Measurements from ENCODE around the gene COMP.

Gene COMP

GRCh38 chr19:18764591-18765051 is 26.5 kb downstream of the COMP start:
- H2AFZ ChIP-seq (ENCODE audit: low read length) = no peak overlapping the region
- peaks cover 10% of the 10 kb centered on the region for H3K4me1 ChIP-seq (ENCODE audit: insufficient read depth, low read length, poor library complexity, severe bottlenecking)
- H4K20me1 ChIP-seq (ENCODE audit: insufficient read depth, low read length, poor library complexity, severe bottlenecking) = no peaks in the 10 kb centered on the region
- TF ChIP-seq EZH2phosphoT487 (IDR thresholded peaks at IDR 0.05; ENCODE audit: borderline replicate concordance) = no peak
- TF ChIP-seq, protein P1, sequence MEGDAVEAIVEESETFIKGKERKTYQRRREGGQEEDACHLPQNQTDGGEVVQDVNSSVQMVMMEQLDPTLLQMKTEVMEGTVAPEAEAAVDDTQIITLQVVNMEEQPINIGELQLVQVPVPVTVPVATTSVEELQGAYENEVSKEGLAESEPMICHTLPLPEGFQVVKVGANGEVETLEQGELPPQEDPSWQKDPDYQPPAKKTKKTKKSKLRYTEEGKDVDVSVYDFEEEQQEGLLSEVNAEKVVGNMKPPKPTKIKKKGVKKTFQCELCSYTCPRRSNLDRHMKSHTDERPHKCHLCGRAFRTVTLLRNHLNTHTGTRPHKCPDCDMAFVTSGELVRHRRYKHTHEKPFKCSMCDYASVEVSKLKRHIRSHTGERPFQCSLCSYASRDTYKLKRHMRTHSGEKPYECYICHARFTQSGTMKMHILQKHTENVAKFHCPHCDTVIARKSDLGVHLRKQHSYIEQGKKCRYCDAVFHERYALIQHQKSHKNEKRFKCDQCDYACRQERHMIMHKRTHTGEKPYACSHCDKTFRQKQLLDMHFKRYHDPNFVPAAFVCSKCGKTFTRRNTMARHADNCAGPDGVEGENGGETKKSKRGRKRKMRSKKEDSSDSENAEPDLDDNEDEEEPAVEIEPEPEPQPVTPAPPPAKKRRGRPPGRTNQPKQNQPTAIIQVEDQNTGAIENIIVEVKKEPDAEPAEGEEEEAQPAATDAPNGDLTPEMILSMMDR (conservative IDR thresholded peaks at IDR 0.05; ENCODE audit: low read length) = no peak
- H3K9ac ChIP-seq (ENCODE audit: low read depth, low read length, poor library complexity, severe bottlenecking) = no peak overlapping the region
- H3F3A ChIP-seq (ENCODE audit: low read depth) = no peaks in the 10 kb centered on the region
- no peaks in the 10 kb centered on the region for H3K9me2 ChIP-seq (replicated peaks; ENCODE audit: low read depth, low read length)
- H3K4me2 ChIP-seq (ENCODE audit: low read depth, low read length, poor library complexity, severe bottlenecking) = no peak overlapping the region
- H3K79me2 ChIP-seq (ENCODE audit: insufficient read depth, low read length) = no peaks in the 10 kb centered on the region
- H3K9me3 ChIP-seq (ENCODE audit: insufficient read depth, low read depth, low read length) = no peaks in the 10 kb centered on the region
- no peak overlapping the region for H3K4me3 ChIP-seq (ENCODE audit: low read length, poor library complexity, severe bottlenecking)
- H3K27me3 ChIP-seq (ENCODE audit: insufficient read depth, low read length, poor library complexity, severe bottlenecking) = no peaks in the 10 kb centered on the region
- no peaks in the 10 kb centered on the region for H3K36me3 ChIP-seq (ENCODE audit: insufficient read depth, low read length)

- no peaks in the 10 kb centered on the region for H3K9me3 ChIP-seq (ENCODE audit: insufficient read depth, low read depth, low read length)
- no peak overlapping the region for H2AFZ ChIP-seq (ENCODE audit: low read length)
- H3K27me3 ChIP-seq (ENCODE audit: insufficient read depth, low read length, poor library complexity, severe bottlenecking) = no peaks in the 10 kb centered on the region
- no peak for TF ChIP-seq EZH2phosphoT487 (IDR thresholded peaks at IDR 0.05; ENCODE audit: borderline replicate concordance)
- TF ChIP-seq, protein P1 (conservative IDR thresholded peaks at IDR 0.05; ENCODE audit: low read length) = no peak
- no peak overlapping the region for H3K9ac ChIP-seq (ENCODE audit: low read depth, low read length, poor library complexity, severe bottlenecking)
- H4K20me1 ChIP-seq (ENCODE audit: insufficient read depth, low read length, poor library complexity, severe bottlenecking) = no peaks in the 10 kb centered on the region
- H3K4me3 ChIP-seq (ENCODE audit: low read length, poor library complexity, severe bottlenecking) = no peak overlapping the region
- no peak overlapping the region for H3K4me2 ChIP-seq (ENCODE audit: low read depth, low read length, poor library complexity, severe bottlenecking)
- H3K9me2 ChIP-seq (replicated peaks; ENCODE audit: low read depth, low read length) = no peaks in the 10 kb centered on the region
- no peaks in the 10 kb centered on the region for H3K36me3 ChIP-seq (ENCODE audit: insufficient read depth, low read length)
- H3F3A ChIP-seq (ENCODE audit: low read depth) = no peaks in the 10 kb centered on the region
- H3K4me1 ChIP-seq (ENCODE audit: insufficient read depth, low read length, poor library complexity, severe bottlenecking) = peaks cover 10% of the 10 kb centered on the region
- no peaks in the 10 kb centered on the region for H3K79me2 ChIP-seq (ENCODE audit: insufficient read depth, low read length)
Measured at GRCh38 chr19:18763674-18764590, 27.2 kb downstream of the COMP start.

- no peaks in the 10 kb centered on the region for H3K9me2 ChIP-seq (replicated peaks; ENCODE audit: low read depth, low read length)
- no peaks in the 10 kb centered on the region for H3K36me3 ChIP-seq (ENCODE audit: insufficient read depth, low read length)
- no peaks in the 10 kb centered on the region for H3K79me2 ChIP-seq (ENCODE audit: insufficient read depth, low read length)
- H3K27me3 ChIP-seq (ENCODE audit: insufficient read depth, low read length, poor library complexity, severe bottlenecking) = no peaks in the 10 kb centered on the region
- peaks cover 10% of the 10 kb centered on the region for H3K4me1 ChIP-seq (ENCODE audit: insufficient read depth, low read length, poor library complexity, severe bottlenecking)
- H3K9ac ChIP-seq (ENCODE audit: low read depth, low read length, poor library complexity, severe bottlenecking) = no peak overlapping the region
- no peak for TF ChIP-seq EZH2phosphoT487 (IDR thresholded peaks at IDR 0.05; ENCODE audit: borderline replicate concordance)
- TF ChIP-seq, protein P1 (conservative IDR thresholded peaks at IDR 0.05; ENCODE audit: low read length) = no peak
- no peak overlapping the region for H2AFZ ChIP-seq (ENCODE audit: low read length)
- no peak overlapping the region for H3K4me3 ChIP-seq (ENCODE audit: low read length, poor library complexity, severe bottlenecking)
- H3K9me3 ChIP-seq (ENCODE audit: insufficient read depth, low read depth, low read length) = no peaks in the 10 kb centered on the region
- H4K20me1 ChIP-seq (ENCODE audit: insufficient read depth, low read length, poor library complexity, severe bottlenecking) = no peaks in the 10 kb centered on the region
- H3F3A ChIP-seq (ENCODE audit: low read depth) = no peaks in the 10 kb centered on the region
- no peak overlapping the region for H3K4me2 ChIP-seq (ENCODE audit: low read depth, low read length, poor library complexity, severe bottlenecking)
Measured at GRCh38 chr19:18762125-18763023, 28.7 kb downstream of the COMP start.
